Keratinocyte (primary cell): ENCODE measurements around the gene LOXHD1. TPM values are rescaled to one million over a fixed set of nuclear protein-coding genes. Genes with fewer than 3 reads are reported as not detected.

Experiments
- DNase-seq: peaks from one replicate; pipeline ENCODE4 v3.0.0-alpha.2; 2011; ENCODE audit warnings: low read depth, missing footprints, low spot score
- FAIRE-seq: peaks from 2 replicates; lab custom pipeline; 2011; peaks lifted over from hg19 to GRCh38; lab: Jason Lieb, UNC
- H2AFZ ChIP-seq: 2 replicates; pipeline ENCODE4 v1.6.0; 2012; ENCODE audit warnings: low read length, control low read depth, inconsistent platforms; ENCODE audit not compliant: control insufficient read depth
- H3K27ac ChIP-seq: 2 replicates; pipeline ENCODE4 v1.5.1; 2011; ENCODE audit warnings: low read length; ENCODE audit not compliant: control insufficient read depth, insufficient read depth
- H3K27me3 ChIP-seq: 3 replicates; pipeline ENCODE4 v1.6.0; 2011; ENCODE audit warnings: low read length; ENCODE audit not compliant: control insufficient read depth, insufficient read depth; ENCODE audit errors: extremely low read depth
- H3K36me3 ChIP-seq, 2 experiments: 2 replicates in 1 of 2; 3 replicates in 1 of 2; pipeline ENCODE4 v1.5.1; 2011; ENCODE audit warnings: low read length in 2 of 2, mild to moderate bottlenecking in 1 of 2; ENCODE audit not compliant: control insufficient read depth in 2 of 2, insufficient read depth in 2 of 2; ENCODE audit errors: extremely low read depth in 1 of 2
- H3K4me1 ChIP-seq: 3 replicates; pipeline ENCODE4 v1.5.1; 2011; ENCODE audit warnings: low read length; ENCODE audit not compliant: control insufficient read depth, insufficient read depth; ENCODE audit errors: extremely low read depth
- H3K4me2 ChIP-seq: 3 replicates; pipeline ENCODE4 v1.6.0; 2011; ENCODE audit warnings: low read depth, low read length; ENCODE audit not compliant: control insufficient read depth, insufficient read depth; ENCODE audit errors: extremely low read depth
- H3K4me3 ChIP-seq, 3 experiments: fragments of 200-600 bp in 1 of 3; sonication (generic) in 1 of 3; 2 replicates in 2 of 3; 3 replicates in 1 of 3; pipeline ENCODE4 v1.5.1; 2011 to 2016; ENCODE audit warnings: low read length in 3 of 3, mild to moderate bottlenecking in 3 of 3, control low read depth in 2 of 3, inconsistent platforms in 1 of 3, low read depth in 1 of 3, mixed read lengths in 1 of 3, mixed run types in 1 of 3, moderate library complexity in 1 of 3; ENCODE audit not compliant: control insufficient read depth in 2 of 3, insufficient read depth in 2 of 3; ENCODE audit errors: extremely low read depth in 1 of 3
- H3K79me2 ChIP-seq: 2 replicates; pipeline ENCODE4 v1.6.0; 2012; ENCODE audit warnings: low read length; ENCODE audit not compliant: control insufficient read depth, insufficient read depth
- H3K9ac ChIP-seq: 3 replicates; pipeline ENCODE4 v1.6.0; 2011; ENCODE audit warnings: low read length; ENCODE audit not compliant: control insufficient read depth, insufficient read depth; ENCODE audit errors: extremely low read depth
- H3K9me1 ChIP-seq: 3 replicates; pipeline ENCODE4 v1.6.0; 2011; ENCODE audit warnings: low read length; ENCODE audit not compliant: control insufficient read depth, insufficient read depth; ENCODE audit errors: extremely low read depth
- H3K9me3 ChIP-seq: 2 replicates; pipeline ENCODE4 v1.5.1; 2012; ENCODE audit warnings: low read depth, low read length; ENCODE audit not compliant: control insufficient read depth
- H4K20me1 ChIP-seq: 3 replicates; pipeline ENCODE4 v1.6.0; 2011; ENCODE audit warnings: low read length; ENCODE audit not compliant: control insufficient read depth, insufficient read depth; ENCODE audit errors: extremely low read depth
- CTCF ChIP-seq, 3 experiments: IDR thresholded peaks in 1 of 3; conservative IDR thresholded peaks in 1 of 3; optimal IDR thresholded peaks in 1 of 3; 2 replicates in 2 of 3; 3 replicates in 1 of 3; pipeline versions ENCODE3 to v1.5.1; 2011; ENCODE audit warnings: low read length in 3 of 3, mild to moderate bottlenecking in 3 of 3, moderate library complexity in 2 of 3, control low read depth in 1 of 3, inconsistent platforms in 1 of 3; ENCODE audit not compliant: insufficient read depth in 2 of 3; ENCODE audit errors: extremely low read depth in 1 of 3
- EZH2 ChIP-seq: IDR thresholded peaks from one replicate; pipeline ENCODE4 v1.6.1; 2012; ENCODE audit warnings: inconsistent platforms, mild to moderate bottlenecking, low read length, moderate library complexity
- dilution Hi-C: fragments of 300-500 bp; cut with MboI; formaldehyde crosslinking; loops from one replicate; pipeline ENCODE4 v1.7.0; 2020; ENCODE audit warnings: low sequenced_read_pairs; ENCODE audit not compliant: extremely low pct_ligation_motif_present
- polyA plus RNA-seq, 5 experiments: library from polyadenylated mRNA; depleted of rRNA in 3 of 5; stranded (reverse) in 3 of 5; stranded (forward) in 1 of 5; unstranded in 1 of 5; fragments of >200 nt; gene quantifications; 1 replicate in 1 of 5; 2 replicates in 3 of 5; 3 replicates in 1 of 5; pipeline versions ENCODE4 v1.2.1 to v1.2.3, GENCODE V29; 2011 to 2012; ENCODE audit warnings: missing spikeins in 2 of 5, low read depth in 1 of 5, low replicate concordance in 1 of 5

LOXHD1 gene
- polyA plus RNA-seq, 1 donor (not counting 4 experiments of a cell fraction or from before 2014, with no cell fraction given): not detected

- Histone ChIP-seq H3K27ac (no peak overlapping the region), H3K9me3 (no peaks in the 10 kb centered on the region), H3K4me1 (no peaks in the 10 kb centered on the region), H3K36me3 (no peaks in the 10 kb centered on the region), H4K20me1 (no peaks in the 10 kb centered on the region), H3K27me3 (no peaks in the 10 kb centered on the region), H3K4me2 (no peak overlapping the region), H2AFZ (no peak overlapping the region), H3K9ac (no peak overlapping the region), H3K9me1 (no peaks in the 10 kb centered on the region), H3K4me3 (no peak overlapping the region), H3K79me2 (no peaks in the 10 kb centered on the region)
- TF ChIP-seq EZH2 (no peak), CTCF (optimal IDR thresholded peaks at IDR 0.05 in 1 of 3, IDR thresholded peaks at IDR 0.05 in 1 of 3, conservative IDR thresholded peaks at IDR 0.05 in 1 of 3; ENCODE audit: extremely low read depth in 1 of 3, insufficient read depth in 2 of 3, low read length in 3 of 3) (no peak)
- FAIRE-seq (no peak), DNase-seq (no peak)
- dilution Hi-C loops: no loop called here
Measured at GRCh38 chr18:46427216-46427995, 229.6 kb downstream of the LOXHD1 start.

Other genes with a start within 250 kb of the LOXHD1 start
- gene ST8SIA5, start 99.8 kb upstream of the LOXHD1 start, polyA plus RNA-seq: under 0.01 to 0.10 TPM (median 0.02 TPM) in 3 replicates